GM18907 (cell line): Measurements from ENCODE around the gene LEMD2.

ENCODE experiments used
- ATAC-seq: cut with Tn5 transposase; IDR thresholded peaks from one replicate; pipeline ENCODE4 v1.9.1; 2021; ENCODE audit warnings: mild to moderate bottlenecking, moderate library complexity; ENCODE audit not compliant: unreplicated experiment

LEMD2 gene

DNA sequence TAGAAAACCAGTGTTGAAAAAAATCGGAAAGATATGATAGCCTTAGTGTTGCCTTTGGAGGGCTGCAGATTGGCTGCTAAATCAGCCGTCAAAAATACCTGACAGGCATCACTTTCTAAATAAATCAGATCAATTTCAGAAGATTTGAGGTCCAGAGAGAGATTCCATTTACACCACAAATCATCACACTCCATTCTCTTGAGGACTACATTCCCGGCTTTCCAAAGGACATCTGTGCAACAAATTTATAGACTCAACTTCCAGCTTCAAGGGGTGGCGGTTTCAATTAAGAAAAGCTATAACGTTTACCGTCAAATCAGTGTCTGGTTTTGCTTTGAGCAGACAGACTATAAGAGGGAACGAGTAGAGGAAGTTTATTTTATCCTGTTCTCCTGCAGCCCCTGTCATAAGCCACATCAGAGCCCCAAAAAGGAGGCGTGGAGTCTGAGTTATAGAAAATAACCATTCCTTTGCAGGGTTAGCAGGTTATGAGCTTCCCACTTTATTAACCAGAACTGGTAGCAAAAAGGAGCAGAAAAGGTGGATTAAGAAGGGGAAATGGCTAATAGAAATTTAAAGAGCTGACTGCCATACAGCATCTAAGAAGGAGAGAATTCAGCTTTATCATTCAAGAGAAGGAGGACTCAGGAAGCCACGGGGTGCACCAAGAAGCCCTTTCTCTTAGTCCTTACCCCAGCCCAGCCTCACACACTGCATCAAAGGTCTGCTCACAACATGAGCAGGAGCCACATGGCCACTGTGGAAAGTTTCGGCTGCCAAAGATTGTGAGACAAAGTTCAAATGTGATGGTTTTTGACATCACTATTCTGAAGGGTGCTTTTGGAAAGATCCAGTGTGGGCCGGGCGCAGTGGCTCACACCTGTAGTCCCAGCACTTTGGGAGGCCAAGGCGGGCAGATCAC, 64.6 kb downstream of the LEMD2 start:
- no peak for ATAC-seq

GRCh38 chr6:33723371-33724085, 65.4 kb downstream of the LEMD2 start:
- no peak for ATAC-seq

DNA sequence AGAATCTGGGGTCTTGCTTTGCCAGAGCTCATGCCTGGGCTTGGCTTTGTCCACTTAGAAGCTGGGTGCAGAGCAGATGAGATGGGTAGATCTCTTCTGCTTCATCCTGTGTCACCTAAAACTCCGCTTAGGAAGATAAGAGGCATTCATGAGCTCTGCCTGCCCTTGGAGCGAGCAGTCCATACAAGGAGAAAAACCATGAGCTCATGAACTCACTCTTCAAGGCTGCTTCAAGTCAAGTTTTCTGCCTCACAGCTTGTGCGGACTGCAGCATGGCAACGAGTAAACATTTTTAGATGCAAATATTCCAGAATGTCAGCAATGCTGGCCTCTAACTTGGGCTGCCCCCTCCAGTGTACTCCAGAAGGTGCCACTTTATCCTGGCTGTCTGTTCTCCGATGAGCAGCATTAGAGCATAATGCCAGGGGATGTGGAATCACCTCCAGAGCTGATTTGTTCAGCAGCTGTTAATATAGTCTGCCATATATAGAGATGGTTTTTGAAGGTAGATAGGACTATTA, 66.8 kb downstream of the LEMD2 start:
- no peak for ATAC-seq

DNA sequence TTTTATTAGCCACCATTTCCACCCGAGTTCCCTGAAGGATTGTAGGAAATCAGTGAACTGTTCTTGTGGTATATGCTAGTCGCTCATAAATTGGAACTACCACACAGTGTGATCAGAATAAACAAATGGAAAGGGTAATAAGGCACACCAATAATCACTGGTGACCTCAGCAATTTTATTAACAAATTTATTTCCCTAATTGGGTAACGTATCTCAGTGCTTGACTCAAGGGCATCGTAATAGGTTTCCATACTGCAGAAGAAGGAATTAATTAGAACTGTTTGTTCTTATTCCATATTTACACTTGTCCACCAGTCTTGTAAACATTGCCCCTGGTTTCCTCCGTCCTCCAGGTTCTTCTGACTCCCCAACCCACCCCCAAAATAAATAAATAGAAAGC, 67.4 kb downstream of the LEMD2 start:
- no peak for ATAC-seq
